Stimulated activated naive CD8-positive, alpha-beta T cell treated with anti-CD3 and anti-CD28 coated beads, Interleukin-15, amount 100 ng/mL, for 72 hours (primary cell): ENCODE results near the gene NAA35.
"Not testable (repeated sequence)": the region's sequence is repeated elsewhere in the genome, so short reads cannot be mapped to it uniquely, and the experiment has no call there.

Source experiments
- ATAC-seq: fragments of 150-1000 bp; cut with Tn5 transposase; 2 replicates; pipeline ENCODE4 v1.10.0; 2021; ENCODE audit warnings: mild to moderate bottlenecking, moderate library complexity
- DNase-seq, 2 donors: peaks; one replicate each; pipeline ENCODE4 v3.0.0; 2021 to 2022
- H3K27ac Mint-ChIP-seq, 2 donors: one replicate each; pipeline ENCODE4 v1.8.0; 2022; ENCODE audit warnings: mild to moderate bottlenecking in 2 of 2, mixed read lengths in 2 of 2, moderate library complexity in 2 of 2
- H3K27me3 Mint-ChIP-seq: one replicate; pipeline ENCODE4 v1.8.0; 2022; ENCODE audit warnings: mixed read lengths
- H3K4me1 Mint-ChIP-seq: one replicate; pipeline ENCODE4 v1.8.0; 2022; ENCODE audit warnings: mild to moderate bottlenecking, mixed read lengths
- H3K4me3 Mint-ChIP-seq, 2 donors: one replicate each; pipeline ENCODE4 v1.8.0; 2022; ENCODE audit warnings: mild to moderate bottlenecking in 2 of 2, mixed read lengths in 2 of 2, moderate library complexity in 1 of 2
- H3K9me3 Mint-ChIP-seq, 2 donors: one replicate each; pipeline ENCODE4 v1.8.0; 2022; ENCODE audit warnings: mixed read lengths in 2 of 2

The NAA35 gene

DNA sequence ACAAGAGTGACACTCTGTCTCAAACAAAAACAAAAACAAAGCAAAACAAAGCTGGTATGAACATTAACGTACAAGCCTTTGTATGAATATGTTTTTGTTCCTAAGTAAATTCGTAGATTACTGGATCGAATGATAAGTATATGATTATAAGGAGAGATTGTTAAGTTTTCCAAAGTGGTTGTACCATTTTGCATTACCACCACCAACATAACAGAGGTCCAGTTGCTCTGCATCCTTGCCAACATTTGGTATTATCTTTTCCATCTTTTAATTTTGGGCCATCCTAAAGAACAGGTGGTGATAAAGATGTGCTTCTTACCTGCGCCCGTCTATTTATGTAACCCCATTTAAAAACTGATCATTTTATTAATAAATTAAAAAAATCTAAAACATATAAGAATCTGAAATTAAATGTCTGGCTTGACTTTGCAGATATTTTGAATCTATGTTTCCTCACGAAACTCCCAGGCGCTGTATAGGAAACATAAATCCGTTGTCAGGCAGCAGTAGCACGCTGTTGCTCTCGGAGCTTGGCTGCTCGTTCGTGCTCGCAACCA, 593 bp upstream of the NAA35 start:
- Mint-ChIP-seq H3K27me3 (no peaks in the 10 kb centered on the region), H3K27ac (peak overlapping the region; percentile 93 to 94), H3K9me3 (no peaks in the 10 kb centered on the region), H3K4me1 (peaks cover 12% of the 10 kb centered on the region), H3K4me3 (peak overlapping the region in 1 of 2 donors; percentile 93)
- no peak for DNase-seq
- no peak for ATAC-seq

DNA sequence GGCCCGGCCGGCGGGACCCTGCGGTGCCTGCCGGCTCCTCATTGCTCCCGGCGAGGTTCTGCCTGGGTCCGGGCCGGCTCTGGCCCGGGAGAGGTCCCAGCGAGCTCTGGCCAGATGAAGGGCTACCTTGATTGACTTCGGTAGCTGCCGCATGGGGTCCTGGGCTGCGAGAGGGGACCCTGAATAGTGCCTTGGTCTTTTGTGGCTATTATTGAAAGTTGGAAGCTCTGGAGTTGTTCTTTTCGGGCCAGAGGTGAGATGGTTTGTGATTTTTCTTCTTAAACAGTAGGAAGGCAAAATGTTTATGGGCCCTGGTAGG, 635 bp downstream of the NAA35 start:
- no peaks in the 10 kb centered on the region for H3K9me3 Mint-ChIP-seq
- no peak for ATAC-seq
- H3K4me3 Mint-ChIP-seq = peak overlapping the region in 1 of 2 donors; percentile 93
- H3K4me1 Mint-ChIP-seq = peaks cover 15% of the 10 kb centered on the region
- H3K27me3 Mint-ChIP-seq = no peaks in the 10 kb centered on the region
- peak overlapping the region; percentile 94 to 97 for H3K27ac Mint-ChIP-seq
- no peak for DNase-seq

DNA sequence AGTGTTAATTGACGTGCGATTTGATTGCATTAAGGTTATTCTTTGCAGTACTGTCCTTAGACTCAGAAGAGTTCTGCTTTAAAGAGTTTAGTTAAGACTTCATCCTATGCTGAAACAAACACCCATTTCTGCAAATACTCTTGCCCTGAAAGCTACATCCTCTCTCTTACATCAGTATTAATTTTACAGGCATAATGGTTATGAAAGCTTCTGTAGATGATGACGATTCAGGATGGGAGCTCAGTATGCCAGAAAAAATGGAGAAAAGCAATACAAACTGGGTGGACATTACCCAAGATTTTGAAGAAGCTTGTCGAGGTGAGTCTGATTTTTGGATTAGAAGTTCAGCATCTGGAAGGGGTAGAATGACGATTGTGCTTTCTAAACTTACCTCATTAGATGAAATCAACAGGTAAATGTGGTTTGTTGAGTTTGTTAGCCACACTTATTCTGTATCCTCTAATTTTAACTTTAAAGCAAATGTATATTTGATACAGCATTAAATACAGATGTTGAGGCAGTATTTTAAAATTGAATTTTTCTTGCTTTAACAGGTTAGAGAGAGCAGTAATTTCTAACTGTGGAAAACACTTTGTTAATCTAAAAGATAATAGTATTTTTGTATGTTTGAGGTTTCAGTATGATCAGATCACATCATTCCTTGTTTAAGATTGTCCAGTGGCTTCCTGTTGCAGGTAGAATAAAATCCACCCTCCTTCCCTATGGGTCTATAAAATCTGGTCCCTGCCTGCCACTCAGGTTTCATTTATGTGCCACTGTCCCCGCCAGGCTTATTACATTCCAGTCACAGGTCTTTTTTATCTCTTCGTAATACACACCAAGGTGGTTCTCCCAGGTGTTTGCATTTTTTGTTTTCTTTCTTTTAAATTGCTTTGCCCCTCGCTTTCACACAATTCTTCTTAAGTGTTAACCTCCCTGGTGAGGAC, 1.3 kb downstream of the NAA35 start:
- peak overlapping the region in 1 of 2 donors; percentile 93 for H3K4me3 Mint-ChIP-seq
- H3K27ac Mint-ChIP-seq = peak overlapping the region; percentile 94 to 97
- H3K4me1 Mint-ChIP-seq = peaks cover 16% of the 10 kb centered on the region
- no peaks in the 10 kb centered on the region for H3K27me3 Mint-ChIP-seq
- ATAC-seq = no peak
- H3K9me3 Mint-ChIP-seq = no peaks in the 10 kb centered on the region
- no peak for DNase-seq

DNA sequence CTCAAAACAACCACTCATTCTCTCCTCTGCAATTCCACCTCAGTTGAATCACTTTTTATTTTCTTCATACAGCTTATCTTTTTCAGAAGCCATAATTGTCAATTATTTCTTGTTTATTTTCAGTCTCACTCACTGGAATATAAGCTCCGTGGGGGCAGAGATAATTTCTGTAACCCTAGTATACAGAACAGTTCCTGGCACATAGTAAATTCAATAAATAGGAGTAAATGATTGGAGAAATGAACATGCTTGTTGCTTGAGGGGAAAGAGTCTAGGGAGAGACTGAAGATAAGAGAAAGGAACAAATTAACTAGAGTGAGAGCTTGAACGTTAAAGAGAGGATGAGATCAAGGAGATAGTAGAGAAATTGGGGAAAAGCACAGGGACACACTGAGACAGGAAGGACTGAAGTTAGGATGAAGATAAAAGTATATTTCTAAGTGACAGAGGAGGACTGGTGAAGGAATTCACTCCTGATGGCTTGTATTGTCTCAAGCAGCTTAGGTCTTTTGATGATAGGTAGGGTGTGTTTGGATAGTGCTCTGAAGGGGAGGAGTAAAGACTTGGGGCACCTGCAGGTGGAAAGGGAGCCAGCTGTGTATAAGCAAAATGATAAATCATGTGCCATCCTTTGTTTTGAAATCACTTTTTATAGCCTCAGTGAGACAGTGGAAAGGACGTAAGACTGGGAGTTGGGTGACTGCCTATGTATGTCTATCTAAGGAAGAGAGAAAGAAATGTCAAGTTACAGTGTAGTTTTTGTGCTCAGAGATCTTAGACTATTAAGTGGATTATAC, 2.2 kb downstream of the NAA35 start:
- no peak for ATAC-seq
- Mint-ChIP-seq H3K27me3 (no peaks in the 10 kb centered on the region), H3K4me3 (no peak overlapping the region), H3K4me1 (peaks cover 17% of the 10 kb centered on the region), H3K9me3 (no peaks in the 10 kb centered on the region), H3K27ac (no peak overlapping the region)
- DNase-seq = no peak

DNA sequence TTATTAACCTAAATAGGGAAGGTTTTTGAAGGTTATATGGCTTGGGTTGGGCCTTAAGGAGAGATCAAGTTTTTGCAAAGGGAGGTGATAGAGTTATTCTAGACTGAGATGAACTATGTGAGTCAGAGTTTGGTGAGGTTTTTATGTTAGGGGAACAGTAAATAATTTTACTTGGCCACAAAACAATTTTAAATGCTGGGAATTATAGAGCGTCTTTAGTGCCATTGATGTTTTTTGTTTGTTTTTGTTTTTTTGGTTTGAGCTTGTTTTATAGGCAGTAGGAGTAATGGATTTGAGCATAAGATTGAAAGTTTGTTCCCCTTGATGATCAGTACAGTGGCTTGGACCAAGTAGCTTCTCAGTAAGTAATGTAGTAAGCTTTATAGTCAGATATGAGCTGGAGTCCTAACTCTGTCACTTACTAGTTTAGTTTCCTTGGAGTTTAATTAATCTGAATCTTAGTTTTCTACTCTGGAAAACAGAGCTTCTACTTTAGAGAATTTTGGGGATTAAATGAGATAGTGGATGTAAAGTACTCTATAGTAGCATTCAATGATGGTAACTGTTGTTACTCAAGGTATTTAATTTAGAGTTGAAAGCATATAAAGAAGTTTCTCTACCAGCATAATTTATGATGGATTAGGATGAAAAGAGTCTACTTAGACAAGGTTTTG, 2.9 kb downstream of the NAA35 start:
- Mint-ChIP-seq H3K27ac (no peak overlapping the region), H3K27me3 (no peaks in the 10 kb centered on the region), H3K4me1 (peaks cover 21% of the 10 kb centered on the region), H3K4me3 (no peak overlapping the region), H3K9me3 (no peaks in the 10 kb centered on the region)
- DNase-seq (no peak), ATAC-seq (no peak)

DNA sequence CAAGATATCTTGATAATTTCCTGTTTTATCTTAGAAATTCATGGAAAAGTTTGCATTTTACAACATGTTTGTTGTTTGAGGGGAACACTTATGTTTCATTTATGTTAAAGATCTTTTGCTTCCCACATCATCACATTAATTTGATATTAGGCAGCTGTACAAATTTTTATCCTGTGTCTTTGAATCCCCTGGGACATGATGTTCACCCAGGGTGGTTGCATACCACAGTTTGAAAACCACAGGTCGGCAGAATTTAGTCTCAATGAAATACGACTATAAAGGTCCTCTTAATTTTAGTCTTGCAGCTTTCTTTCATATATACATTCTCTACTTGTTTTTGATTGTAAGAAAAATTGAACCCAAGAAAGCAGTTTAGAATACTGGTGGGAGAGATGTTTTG, 3.7 kb downstream of the NAA35 start:
- Mint-ChIP-seq H3K4me3 (no peak overlapping the region), H3K9me3 (no peaks in the 10 kb centered on the region), H3K27me3 (no peaks in the 10 kb centered on the region), H3K27ac (no peak overlapping the region), H3K4me1 (peaks cover 29% of the 10 kb centered on the region)
- no peak for DNase-seq
- ATAC-seq = no peak

DNA sequence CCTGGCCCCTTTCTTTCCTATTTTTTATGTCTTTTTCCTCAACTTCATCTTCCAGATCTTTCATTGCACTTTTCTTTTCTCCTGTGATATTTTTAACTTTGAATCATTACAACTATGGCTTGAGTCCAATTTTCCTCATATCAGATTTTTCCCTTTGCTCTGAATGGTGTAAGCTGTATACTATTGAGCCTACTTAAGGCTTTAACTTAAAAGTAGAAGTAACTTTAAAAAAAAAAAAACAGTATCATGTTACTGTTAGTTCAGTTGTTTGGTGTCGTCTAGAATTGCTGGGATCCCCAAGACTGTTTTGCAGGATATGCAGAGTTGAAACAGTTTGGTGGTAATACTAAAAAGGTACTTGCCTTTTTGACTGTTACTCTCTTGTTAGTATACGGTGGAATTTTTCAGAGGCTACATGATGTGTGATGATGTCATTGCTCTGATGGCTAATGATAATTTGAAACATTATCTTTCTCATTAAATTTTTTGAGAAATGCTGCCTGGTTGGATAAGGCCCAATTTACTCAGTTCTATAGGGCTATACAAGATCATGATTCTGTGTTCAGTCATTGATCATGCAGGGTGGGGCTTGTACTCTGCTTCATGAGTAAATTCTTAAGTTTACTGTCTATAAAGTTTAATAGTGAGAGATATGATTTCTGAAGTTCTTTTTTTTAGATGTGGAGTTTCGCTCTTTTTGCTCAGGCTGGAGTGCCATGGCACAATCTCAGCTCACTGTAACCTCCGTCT, 8.8 kb downstream of the NAA35 start:
- Mint-ChIP-seq H3K4me1 (peaks cover 31% of the 10 kb centered on the region), H3K4me3 (no peak overlapping the region), H3K27me3 (no peaks in the 10 kb centered on the region), H3K9me3 (no peaks in the 10 kb centered on the region), H3K27ac (no peak overlapping the region)
- ATAC-seq = no peak
- DNase-seq = no peak

DNA sequence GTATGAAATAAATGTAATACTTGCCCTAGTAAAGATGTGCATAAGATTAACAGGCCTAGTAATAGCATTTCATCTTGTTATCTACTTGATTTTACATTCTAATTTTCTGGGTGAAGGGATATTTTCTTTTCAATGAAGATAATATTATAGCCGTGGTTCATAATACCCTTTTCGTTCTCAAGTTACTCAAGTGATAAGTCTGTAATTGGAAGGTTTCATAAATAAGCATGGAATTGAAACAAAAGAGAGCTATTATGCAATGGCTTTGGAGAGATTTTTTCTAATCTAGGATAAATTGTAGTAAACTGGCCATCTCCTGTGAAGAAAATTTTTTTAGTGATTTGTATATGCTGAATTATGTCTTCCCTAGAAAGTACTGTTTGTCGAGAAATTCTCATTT, 19.0 kb downstream of the NAA35 start:
- Mint-ChIP-seq H3K27me3 (no peaks in the 10 kb centered on the region), H3K9me3 (no peaks in the 10 kb centered on the region), H3K4me3 (no peak overlapping the region), H3K4me1 (no peaks in the 10 kb centered on the region), H3K27ac (no peak overlapping the region)
- ATAC-seq (no peak), DNase-seq (no peak)

DNA sequence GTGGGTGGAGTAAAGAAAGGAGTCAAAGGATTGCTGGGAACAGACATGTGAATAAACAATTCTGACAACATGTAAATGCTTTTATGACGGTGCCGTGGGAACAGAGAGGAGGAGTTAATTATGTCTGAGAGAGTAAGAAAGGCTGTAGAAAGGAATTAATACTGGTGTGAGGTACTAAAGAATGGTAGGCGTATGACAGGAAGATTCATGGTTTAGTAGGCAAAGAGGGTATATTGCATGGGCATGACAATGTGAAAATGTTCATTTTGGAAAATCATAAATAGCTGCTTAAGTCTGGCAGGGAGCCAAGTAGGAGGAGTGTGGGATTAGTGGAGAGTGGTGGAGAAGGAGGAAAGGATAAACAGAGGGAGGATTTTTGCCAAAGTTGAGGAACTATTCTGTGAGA, 19.7 kb downstream of the NAA35 start:
- ATAC-seq (no peak), DNase-seq (no peak)
- no peaks in the 10 kb centered on the region for H3K4me1 Mint-ChIP-seq
- H3K4me3 Mint-ChIP-seq = no peak overlapping the region
- H3K9me3 Mint-ChIP-seq = no peaks in the 10 kb centered on the region
- no peaks in the 10 kb centered on the region for H3K27me3 Mint-ChIP-seq
- H3K27ac Mint-ChIP-seq = no peak overlapping the region

DNA sequence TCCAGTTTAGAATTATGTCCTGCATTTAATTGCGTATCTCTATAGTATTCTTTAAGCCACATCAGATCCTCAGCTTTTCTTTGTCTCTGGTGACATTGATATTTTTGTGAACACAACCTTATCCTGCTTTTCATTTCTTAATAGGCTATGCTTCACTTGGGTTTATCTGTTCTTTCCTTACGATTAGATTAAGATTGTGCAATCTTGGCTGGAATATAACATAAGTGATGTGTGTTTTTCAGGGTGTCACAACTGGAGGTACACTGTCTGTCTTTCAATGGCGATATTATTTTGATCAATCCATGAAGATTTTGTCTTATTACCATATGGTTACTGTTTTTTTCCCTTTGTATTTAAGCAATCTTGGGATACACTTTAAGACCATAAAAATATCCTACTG, 23.6 kb downstream of the NAA35 start:
- Mint-ChIP-seq H3K4me3 (no peak overlapping the region), H3K27ac (peak overlapping the region in 1 of 2 donors; percentile 72), H3K4me1 (no peaks in the 10 kb centered on the region), H3K27me3 (no peaks in the 10 kb centered on the region), H3K9me3 (no peaks in the 10 kb centered on the region)
- ATAC-seq (no peak), DNase-seq (no peak)

DNA sequence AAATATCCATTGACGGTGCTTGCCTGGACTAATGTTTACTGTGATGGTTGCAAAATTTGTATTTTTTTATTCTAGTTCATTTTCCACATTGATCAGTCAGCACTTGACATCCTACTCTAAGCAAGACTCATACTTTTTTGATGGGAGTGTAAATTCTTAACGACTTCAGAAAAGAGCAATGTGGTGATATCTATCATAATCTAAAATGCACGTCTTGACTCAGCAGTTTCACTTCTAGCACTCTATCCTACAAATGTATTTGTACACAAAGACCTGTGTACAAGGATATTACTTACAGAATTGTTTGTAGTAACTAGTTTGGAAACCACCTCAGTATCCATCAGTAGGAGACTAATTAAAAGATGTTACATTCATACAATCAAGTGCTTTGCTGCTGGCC, 24.0 kb downstream of the NAA35 start:
- ATAC-seq = no peak
- DNase-seq = no peak
- no peaks in the 10 kb centered on the region for H3K4me1 Mint-ChIP-seq
- H3K9me3 Mint-ChIP-seq = no peaks in the 10 kb centered on the region
- H3K27ac Mint-ChIP-seq = peak overlapping the region; percentile 15 to 72
- H3K27me3 Mint-ChIP-seq = no peaks in the 10 kb centered on the region
- no peak overlapping the region for H3K4me3 Mint-ChIP-seq

DNA sequence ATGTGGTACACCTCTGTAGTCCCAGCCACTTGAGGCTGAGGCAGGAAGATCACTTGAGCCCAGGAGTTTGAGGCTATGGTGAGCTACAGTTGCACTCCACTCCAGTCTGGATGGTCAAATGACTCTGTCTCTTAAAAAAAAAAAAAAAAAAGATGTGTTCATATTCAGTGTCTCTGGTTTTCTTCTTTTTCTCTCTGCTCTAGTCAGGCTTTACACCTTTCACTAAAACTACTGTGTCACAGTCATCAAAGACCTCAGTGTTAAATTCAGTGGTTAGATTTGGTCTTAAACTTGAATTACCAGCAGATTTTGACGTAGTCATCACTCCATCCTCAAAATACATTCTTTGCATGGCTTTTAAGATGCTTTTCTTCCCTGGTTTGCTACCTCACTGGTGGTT, 28.8 kb downstream of the NAA35 start:
- Mint-ChIP-seq H3K4me3 (no peak overlapping the region), H3K4me1 (no peaks in the 10 kb centered on the region), H3K27ac (peak overlapping the region in 1 of 2 donors; percentile 27), H3K27me3 (no peaks in the 10 kb centered on the region), H3K9me3 (no peaks in the 10 kb centered on the region)
- DNase-seq (no peak), ATAC-seq (no peak)

DNA sequence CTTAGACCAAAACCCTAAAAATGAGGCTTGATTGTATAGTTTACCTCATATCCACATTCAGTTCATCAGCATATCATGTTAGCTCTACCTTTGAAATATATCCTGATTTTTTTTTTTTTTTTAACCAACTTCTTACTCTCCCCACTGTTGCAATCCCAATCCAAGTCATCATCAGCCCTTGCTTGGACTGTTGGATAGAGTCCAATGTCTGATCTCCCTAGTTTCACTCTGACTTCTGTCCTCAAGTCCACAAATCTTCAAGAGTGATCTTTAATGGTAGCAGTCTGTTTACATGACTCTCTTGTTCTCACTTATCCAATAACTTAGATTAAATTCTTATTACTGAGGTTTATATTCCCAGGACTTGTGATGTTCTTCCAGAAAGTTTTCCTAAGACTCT, 30.8 kb downstream of the NAA35 start:
- no peak for ATAC-seq
- Mint-ChIP-seq H3K4me1 (no peaks in the 10 kb centered on the region), H3K9me3 (no peaks in the 10 kb centered on the region), H3K27me3 (no peaks in the 10 kb centered on the region), H3K27ac (no peak overlapping the region), H3K4me3 (no peak overlapping the region)
- DNase-seq = no peak

DNA sequence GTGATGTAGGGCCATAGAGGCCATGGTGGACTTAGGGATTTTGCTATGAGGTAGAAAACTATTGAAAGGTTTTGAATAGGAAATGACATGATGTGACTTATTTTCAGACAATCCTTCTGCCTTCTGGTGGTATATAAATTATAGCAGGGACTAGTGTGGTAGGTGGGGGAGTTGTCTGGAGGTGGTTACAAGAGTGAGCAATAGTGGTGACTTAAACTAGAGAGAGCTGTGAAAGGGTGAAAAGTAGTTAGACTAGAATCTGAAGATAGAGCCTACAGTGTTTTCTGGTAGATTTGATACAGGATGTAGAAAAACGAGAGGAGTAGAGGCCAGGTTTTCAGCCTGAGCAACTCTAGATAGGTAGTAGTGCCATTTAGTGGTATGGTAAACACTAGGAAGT, 32.3 kb downstream of the NAA35 start:
- Mint-ChIP-seq H3K27ac (no peak overlapping the region), H3K27me3 (no peaks in the 10 kb centered on the region), H3K9me3 (no peaks in the 10 kb centered on the region), H3K4me1 (no peaks in the 10 kb centered on the region), H3K4me3 (no peak overlapping the region)
- no peak for DNase-seq
- no peak for ATAC-seq

DNA sequence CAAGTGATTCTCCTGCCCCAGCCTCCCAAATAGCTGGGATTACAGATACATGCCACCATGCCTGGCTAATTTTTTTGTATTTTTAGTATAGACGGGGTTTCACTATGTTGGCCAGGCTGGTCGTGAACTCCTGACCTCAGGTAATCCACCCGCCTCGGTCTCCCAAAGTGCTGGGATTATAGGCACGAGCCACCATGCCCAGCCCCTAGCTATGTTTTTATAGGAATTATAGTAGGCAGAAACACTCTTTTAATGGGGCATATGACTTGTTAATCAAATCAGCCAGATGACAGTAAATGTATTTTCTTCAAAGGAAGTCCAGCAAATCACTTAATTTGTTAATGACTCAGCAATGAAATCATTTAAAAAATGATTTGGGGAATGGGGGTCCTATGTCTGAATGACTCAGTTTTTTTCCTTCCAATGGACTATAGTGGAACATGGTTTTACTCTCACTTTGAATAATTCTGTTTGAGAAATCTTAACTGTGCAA, 33.2 kb downstream of the NAA35 start:
- DNase-seq, H3K27ac Mint-ChIP-seq, H3K9me3 Mint-ChIP-seq, H3K27me3 Mint-ChIP-seq, ATAC-seq, H3K4me3 Mint-ChIP-seq, H3K4me1 Mint-ChIP-seq: not testable (repeated sequence)
